NCI-H146 (cell line): ENCODE data around the gene ACVR1.
A peak's percentile ranks its signal among the peaks of the same experiment; 100 is the strongest.
"Not testable (repeated sequence)": the region's sequence is repeated elsewhere in the genome, so short reads cannot be mapped to it uniquely, and the experiment has no call there.

ENCODE experiments used
- DNase-seq: peaks from one replicate; lab custom pipeline; 2025; lab: John Stamatoyannopoulos, UW

The ACVR1 gene

GRCh38 chr2:157757500-157757899 is 118.6 kb downstream of the ACVR1 start:
- no peak for DNase-seq

GRCh38 chr2:157756447-157756846 is 119.7 kb downstream of the ACVR1 start:
- DNase-seq = not testable (repeated sequence)

- DNase-seq = peak; percentile 66
These were observed 124.6 kb downstream of the ACVR1 start for GRCh38 chr2:157751462-157752058.

- no peak for DNase-seq
These were observed 126.4 kb downstream of the ACVR1 start for GRCh38 chr2:157749684-157750083.

- DNase-seq = no peak
These were observed 127.6 kb downstream of the ACVR1 start for GRCh38 chr2:157748371-157749142.

GRCh38 chr2:157747695-157748370 is 128.3 kb downstream of the ACVR1 start:
- DNase-seq = no peak

GRCh38 chr2:157747280-157747679 is 128.8 kb downstream of the ACVR1 start:
- DNase-seq = no peak

- DNase-seq = no peak
These were observed 129.7 kb downstream of the ACVR1 start for GRCh38 chr2:157746234-157746950.

- DNase-seq = no peak
These were observed 131.5 kb downstream of the ACVR1 start for GRCh38 chr2:157744571-157745076.

GRCh38 chr2:157743051-157743450 is 133.1 kb downstream of the ACVR1 start:
- no peak for DNase-seq

GRCh38 chr2:157741819-157742484 is 134.2 kb downstream of the ACVR1 start:
- DNase-seq = no peak

GRCh38 chr2:157737656-157738055 is 138.5 kb downstream of the ACVR1 start:
- no peak for DNase-seq

- no peak for DNase-seq
These were observed 140.6 kb downstream of the ACVR1 start for GRCh38 chr2:157735532-157735931.

GRCh38 chr2:157733263-157733662 is 142.9 kb downstream of the ACVR1 start:
- DNase-seq = no peak

GRCh38 chr2:157732596-157732995 is 143.5 kb downstream of the ACVR1 start:
- peak; percentile 11 for DNase-seq

- no peak for DNase-seq
These were observed 148.4 kb downstream of the ACVR1 start for GRCh38 chr2:157727693-157728092.

- DNase-seq = no peak
These were observed 149.2 kb downstream of the ACVR1 start for GRCh38 chr2:157726946-157727345.

GRCh38 chr2:157725846-157726245 is 150.3 kb downstream of the ACVR1 start:
- no peak for DNase-seq

- DNase-seq = no peak
These were observed 153.4 kb downstream of the ACVR1 start for GRCh38 chr2:157722580-157723234.

GRCh38 chr2:157720504-157720903 is 155.6 kb downstream of the ACVR1 start:
- DNase-seq = no peak

GRCh38 chr2:157704653-157705052 is 171.5 kb downstream of the ACVR1 start:
- DNase-seq = not testable (repeated sequence)
